GM12892 (cell line): ENCODE data around the gene DUT.

Source experiments
- POLR2A ChIP-seq: IDR thresholded peaks from 2 replicates; pipeline ENCODE4 v1.6.1; 2011; ENCODE audit warnings: low read depth, low read length, control low read depth
- POLR2AphosphoS5 ChIP-seq: IDR thresholded peaks from 2 replicates; pipeline ENCODE4 v1.6.1; 2011; ENCODE audit warnings: low read depth, low read length, control low read depth
- TAF1 ChIP-seq: IDR thresholded peaks from 2 replicates; pipeline ENCODE4 v1.6.1; 2011; ENCODE audit warnings: low read depth, mild to moderate bottlenecking, control low read depth, low read length, borderline replicate concordance

DNA sequence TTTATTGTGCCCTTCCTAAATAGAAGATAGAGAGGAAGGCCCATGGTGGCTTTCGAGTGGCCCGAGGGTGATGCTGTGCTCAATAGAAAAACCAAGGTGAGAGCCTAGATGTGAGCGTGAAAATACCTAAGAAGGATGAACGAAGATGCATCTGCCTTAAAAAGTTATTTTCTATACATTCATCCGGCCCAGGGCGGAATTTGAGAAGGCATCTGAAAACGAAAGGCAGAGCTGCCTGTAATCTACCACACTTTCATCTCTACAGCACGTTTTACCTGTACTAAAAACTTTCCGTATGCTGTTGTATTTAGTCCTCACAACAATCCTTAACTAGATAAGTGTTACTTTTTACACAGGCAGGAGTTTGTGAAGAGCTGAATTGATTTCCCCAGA is 1.4 kb downstream of the DUT start:
- TF ChIP-seq POLR2A = no peak
- no peak for TF ChIP-seq POLR2AphosphoS5
- no peak for TF ChIP-seq TAF1
